Measurements from ENCODE around the gene ELOVL6. TPM values are rescaled to one million over a fixed set of nuclear protein-coding genes. Genes with fewer than 3 reads are reported as not detected.

ELOVL6 gene
- polyA plus RNA-seq, 1 donor from 2014 or later: 21.3 TPM

DNA sequence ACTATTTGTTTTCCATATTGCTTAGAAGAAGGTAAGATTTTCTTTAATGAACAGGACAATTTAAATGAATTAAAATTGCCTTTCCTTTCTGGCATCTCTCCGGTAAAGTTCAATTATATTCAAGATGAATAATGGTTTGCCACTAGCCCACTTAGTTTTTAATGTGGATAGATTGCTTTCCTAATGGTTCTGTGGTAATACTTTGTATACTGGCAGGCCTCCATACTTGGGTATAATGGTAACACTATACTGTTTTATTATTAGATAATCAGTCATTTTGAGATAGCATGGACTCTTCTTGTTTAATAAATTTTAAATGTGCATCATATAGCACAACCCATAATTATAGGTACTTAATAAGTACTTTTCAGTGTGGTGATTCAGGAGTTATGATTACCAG lies 89.5 kb downstream of the ELOVL6 start:
- no peak overlapping the region for H3K27ac ChIP-seq (ENCODE audit: low read length)
- H2AFZ ChIP-seq (ENCODE audit: low read depth, low read length): no peak overlapping the region
- H3K4me3 ChIP-seq (ENCODE audit: low read length): no peak overlapping the region
- no peaks in the 10 kb centered on the region for H3K27me3 ChIP-seq (ENCODE audit: insufficient read depth, low read depth, low read length)
- H3K36me3 ChIP-seq (ENCODE audit: insufficient read depth, low read length): peaks cover 4% of the 10 kb centered on the region
- H3K79me2 ChIP-seq (replicated peaks; ENCODE audit: insufficient read depth, low read length): peaks cover 13% of the 10 kb centered on the region
- no peaks in the 10 kb centered on the region for H3K9me2 ChIP-seq (ENCODE audit: insufficient read depth, low read length)
- no peaks in the 10 kb centered on the region for H3K9me3 ChIP-seq (ENCODE audit: low read length)
- no peak for TF ChIP-seq EZH2 (IDR thresholded peaks at IDR 0.05; ENCODE audit: borderline replicate concordance, insufficient read depth, low read length, poor library complexity, severe bottlenecking)
- TF ChIP-seq MXI1 (conservative IDR thresholded peaks at IDR 0.05; ENCODE audit: poor library complexity, severe bottlenecking): no peak
- TF ChIP-seq, protein P1, sequence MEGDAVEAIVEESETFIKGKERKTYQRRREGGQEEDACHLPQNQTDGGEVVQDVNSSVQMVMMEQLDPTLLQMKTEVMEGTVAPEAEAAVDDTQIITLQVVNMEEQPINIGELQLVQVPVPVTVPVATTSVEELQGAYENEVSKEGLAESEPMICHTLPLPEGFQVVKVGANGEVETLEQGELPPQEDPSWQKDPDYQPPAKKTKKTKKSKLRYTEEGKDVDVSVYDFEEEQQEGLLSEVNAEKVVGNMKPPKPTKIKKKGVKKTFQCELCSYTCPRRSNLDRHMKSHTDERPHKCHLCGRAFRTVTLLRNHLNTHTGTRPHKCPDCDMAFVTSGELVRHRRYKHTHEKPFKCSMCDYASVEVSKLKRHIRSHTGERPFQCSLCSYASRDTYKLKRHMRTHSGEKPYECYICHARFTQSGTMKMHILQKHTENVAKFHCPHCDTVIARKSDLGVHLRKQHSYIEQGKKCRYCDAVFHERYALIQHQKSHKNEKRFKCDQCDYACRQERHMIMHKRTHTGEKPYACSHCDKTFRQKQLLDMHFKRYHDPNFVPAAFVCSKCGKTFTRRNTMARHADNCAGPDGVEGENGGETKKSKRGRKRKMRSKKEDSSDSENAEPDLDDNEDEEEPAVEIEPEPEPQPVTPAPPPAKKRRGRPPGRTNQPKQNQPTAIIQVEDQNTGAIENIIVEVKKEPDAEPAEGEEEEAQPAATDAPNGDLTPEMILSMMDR (IDR thresholded peaks at IDR 0.05; ENCODE audit: poor library complexity, severe bottlenecking): no peak
- TF ChIP-seq, protein P2, sequence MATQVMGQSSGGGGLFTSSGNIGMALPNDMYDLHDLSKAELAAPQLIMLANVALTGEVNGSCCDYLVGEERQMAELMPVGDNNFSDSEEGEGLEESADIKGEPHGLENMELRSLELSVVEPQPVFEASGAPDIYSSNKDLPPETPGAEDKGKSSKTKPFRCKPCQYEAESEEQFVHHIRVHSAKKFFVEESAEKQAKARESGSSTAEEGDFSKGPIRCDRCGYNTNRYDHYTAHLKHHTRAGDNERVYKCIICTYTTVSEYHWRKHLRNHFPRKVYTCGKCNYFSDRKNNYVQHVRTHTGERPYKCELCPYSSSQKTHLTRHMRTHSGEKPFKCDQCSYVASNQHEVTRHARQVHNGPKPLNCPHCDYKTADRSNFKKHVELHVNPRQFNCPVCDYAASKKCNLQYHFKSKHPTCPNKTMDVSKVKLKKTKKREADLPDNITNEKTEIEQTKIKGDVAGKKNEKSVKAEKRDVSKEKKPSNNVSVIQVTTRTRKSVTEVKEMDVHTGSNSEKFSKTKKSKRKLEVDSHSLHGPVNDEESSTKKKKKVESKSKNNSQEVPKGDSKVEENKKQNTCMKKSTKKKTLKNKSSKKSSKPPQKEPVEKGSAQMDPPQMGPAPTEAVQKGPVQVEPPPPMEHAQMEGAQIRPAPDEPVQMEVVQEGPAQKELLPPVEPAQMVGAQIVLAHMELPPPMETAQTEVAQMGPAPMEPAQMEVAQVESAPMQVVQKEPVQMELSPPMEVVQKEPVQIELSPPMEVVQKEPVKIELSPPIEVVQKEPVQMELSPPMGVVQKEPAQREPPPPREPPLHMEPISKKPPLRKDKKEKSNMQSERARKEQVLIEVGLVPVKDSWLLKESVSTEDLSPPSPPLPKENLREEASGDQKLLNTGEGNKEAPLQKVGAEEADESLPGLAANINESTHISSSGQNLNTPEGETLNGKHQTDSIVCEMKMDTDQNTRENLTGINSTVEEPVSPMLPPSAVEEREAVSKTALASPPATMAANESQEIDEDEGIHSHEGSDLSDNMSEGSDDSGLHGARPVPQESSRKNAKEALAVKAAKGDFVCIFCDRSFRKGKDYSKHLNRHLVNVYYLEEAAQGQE (IDR thresholded peaks at IDR 0.05; ENCODE audit: borderline replicate concordance): no peak
- no peak for TF ChIP-seq RAD21 (conservative IDR thresholded peaks at IDR 0.05)
- TF ChIP-seq TAF1 (IDR thresholded peaks at IDR 0.05; ENCODE audit: low read depth): no peak
- TF ChIP-seq POLR2AphosphoS5 (IDR thresholded peaks at IDR 0.05): no peak
- TF ChIP-seq SMC3 (conservative IDR thresholded peaks at IDR 0.05; ENCODE audit: poor library complexity): no peak
- TF ChIP-seq EP300 (conservative IDR thresholded peaks at IDR 0.05; ENCODE audit: poor library complexity, severe bottlenecking): no peak
- no peak overlapping the region for H3K9ac ChIP-seq (ENCODE audit: low read length)
- H3F3A ChIP-seq (ENCODE audit: insufficient read depth, low read length, poor library complexity, severe bottlenecking): no peaks in the 10 kb centered on the region
- no peak overlapping the region for H3K4me2 ChIP-seq (ENCODE audit: low read length)
- H4K20me1 ChIP-seq (ENCODE audit: insufficient read depth): no peaks in the 10 kb centered on the region

DNA sequence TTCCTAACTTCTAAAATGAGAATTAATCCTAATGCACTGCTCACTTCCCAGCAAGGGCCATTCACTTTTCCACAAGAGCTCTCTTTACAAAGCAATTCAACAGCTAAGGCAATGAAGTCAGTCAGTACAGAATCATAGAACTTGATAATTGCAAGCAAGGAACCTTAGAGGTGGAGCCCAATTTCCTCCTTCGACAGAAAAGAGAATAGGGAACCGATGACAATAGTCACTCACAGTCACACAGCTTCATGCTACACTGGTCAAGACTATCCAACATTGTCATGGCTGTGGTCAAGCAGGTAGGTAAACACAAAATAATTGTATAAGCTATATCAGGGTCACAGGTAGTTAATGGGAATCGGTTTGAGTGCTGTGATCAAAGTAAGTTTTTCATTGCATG lies 90.0 kb downstream of the ELOVL6 start:
- H3K9me3 ChIP-seq (ENCODE audit: low read length): no peaks in the 10 kb centered on the region
- no peak for TF ChIP-seq EZH2 (IDR thresholded peaks at IDR 0.05; ENCODE audit: borderline replicate concordance, insufficient read depth, low read length, poor library complexity, severe bottlenecking)
- TF ChIP-seq EP300 (conservative IDR thresholded peaks at IDR 0.05; ENCODE audit: poor library complexity, severe bottlenecking): no peak
- TF ChIP-seq POLR2AphosphoS5 (IDR thresholded peaks at IDR 0.05): no peak
- TF ChIP-seq TAF1 (IDR thresholded peaks at IDR 0.05; ENCODE audit: low read depth): no peak
- TF ChIP-seq, protein P2 (IDR thresholded peaks at IDR 0.05; ENCODE audit: borderline replicate concordance): no peak
- TF ChIP-seq, protein P1 (IDR thresholded peaks at IDR 0.05; ENCODE audit: poor library complexity, severe bottlenecking): no peak
- no peak overlapping the region for H3K4me3 ChIP-seq (ENCODE audit: low read length)
- H3K27ac ChIP-seq (ENCODE audit: low read length): no peak overlapping the region
- no peaks in the 10 kb centered on the region for H3K27me3 ChIP-seq (ENCODE audit: insufficient read depth, low read depth, low read length)
- H4K20me1 ChIP-seq (ENCODE audit: insufficient read depth): no peaks in the 10 kb centered on the region
- H3K79me2 ChIP-seq (replicated peaks; ENCODE audit: insufficient read depth, low read length): peaks cover 13% of the 10 kb centered on the region
- H2AFZ ChIP-seq (ENCODE audit: low read depth, low read length): no peak overlapping the region
- H3K9me2 ChIP-seq (ENCODE audit: insufficient read depth, low read length): no peaks in the 10 kb centered on the region
- H3K9ac ChIP-seq (ENCODE audit: low read length): no peak overlapping the region
- no peak overlapping the region for H3K4me2 ChIP-seq (ENCODE audit: low read length)
- peaks cover 4% of the 10 kb centered on the region for H3K36me3 ChIP-seq (ENCODE audit: insufficient read depth, low read length)
- no peaks in the 10 kb centered on the region for H3F3A ChIP-seq (ENCODE audit: insufficient read depth, low read length, poor library complexity, severe bottlenecking)
